ENCODE data around the gene COG5.

DNA sequence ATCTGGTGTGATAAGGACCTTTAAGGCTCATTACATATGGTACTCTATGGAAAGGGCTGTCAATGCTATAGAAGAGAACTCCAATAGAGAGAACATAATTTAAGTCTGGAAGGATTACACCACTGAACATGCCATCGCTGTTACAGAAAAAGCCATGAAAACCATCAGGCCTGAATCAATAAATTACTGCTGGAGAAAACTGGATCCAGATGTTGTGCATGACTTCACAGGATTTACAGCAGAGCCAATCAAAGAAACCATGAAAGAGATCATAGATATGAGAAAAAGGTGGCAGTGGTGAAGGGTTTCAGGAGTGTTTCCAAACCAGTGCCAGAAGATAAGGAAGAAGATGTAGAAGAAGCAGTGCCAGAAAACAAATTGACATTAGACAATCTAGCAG lies 112.8 kb downstream of the COG5 start:
- TF ChIP-seq YY1 (IDR thresholded peaks at IDR 0.05) (no peak), JUND (IDR thresholded peaks at IDR 0.05) (no peak), TAF1 (conservative IDR thresholded peaks at IDR 0.05) (no peak), GABPA (IDR thresholded peaks at IDR 0.05 in 1 of 2, conservative IDR thresholded peaks at IDR 0.05 in 1 of 2) (no peak), FOXA1 (IDR thresholded peaks at IDR 0.05) (no peak), EGR1 (IDR thresholded peaks at IDR 0.05; ENCODE audit: low read depth in 2 of 2) (no peak), RAD21 (IDR thresholded peaks at IDR 0.05) (no peak), SP1 (IDR thresholded peaks at IDR 0.05) (no peak), NR2F2 (IDR thresholded peaks at IDR 0.05) (no peak)
- TF ChIP-seq, protein P1, sequence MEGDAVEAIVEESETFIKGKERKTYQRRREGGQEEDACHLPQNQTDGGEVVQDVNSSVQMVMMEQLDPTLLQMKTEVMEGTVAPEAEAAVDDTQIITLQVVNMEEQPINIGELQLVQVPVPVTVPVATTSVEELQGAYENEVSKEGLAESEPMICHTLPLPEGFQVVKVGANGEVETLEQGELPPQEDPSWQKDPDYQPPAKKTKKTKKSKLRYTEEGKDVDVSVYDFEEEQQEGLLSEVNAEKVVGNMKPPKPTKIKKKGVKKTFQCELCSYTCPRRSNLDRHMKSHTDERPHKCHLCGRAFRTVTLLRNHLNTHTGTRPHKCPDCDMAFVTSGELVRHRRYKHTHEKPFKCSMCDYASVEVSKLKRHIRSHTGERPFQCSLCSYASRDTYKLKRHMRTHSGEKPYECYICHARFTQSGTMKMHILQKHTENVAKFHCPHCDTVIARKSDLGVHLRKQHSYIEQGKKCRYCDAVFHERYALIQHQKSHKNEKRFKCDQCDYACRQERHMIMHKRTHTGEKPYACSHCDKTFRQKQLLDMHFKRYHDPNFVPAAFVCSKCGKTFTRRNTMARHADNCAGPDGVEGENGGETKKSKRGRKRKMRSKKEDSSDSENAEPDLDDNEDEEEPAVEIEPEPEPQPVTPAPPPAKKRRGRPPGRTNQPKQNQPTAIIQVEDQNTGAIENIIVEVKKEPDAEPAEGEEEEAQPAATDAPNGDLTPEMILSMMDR (IDR thresholded peaks at IDR 0.05; ENCODE audit: low read depth, low read length, missing input control) = no peak
- TF ChIP-seq, protein P2, sequence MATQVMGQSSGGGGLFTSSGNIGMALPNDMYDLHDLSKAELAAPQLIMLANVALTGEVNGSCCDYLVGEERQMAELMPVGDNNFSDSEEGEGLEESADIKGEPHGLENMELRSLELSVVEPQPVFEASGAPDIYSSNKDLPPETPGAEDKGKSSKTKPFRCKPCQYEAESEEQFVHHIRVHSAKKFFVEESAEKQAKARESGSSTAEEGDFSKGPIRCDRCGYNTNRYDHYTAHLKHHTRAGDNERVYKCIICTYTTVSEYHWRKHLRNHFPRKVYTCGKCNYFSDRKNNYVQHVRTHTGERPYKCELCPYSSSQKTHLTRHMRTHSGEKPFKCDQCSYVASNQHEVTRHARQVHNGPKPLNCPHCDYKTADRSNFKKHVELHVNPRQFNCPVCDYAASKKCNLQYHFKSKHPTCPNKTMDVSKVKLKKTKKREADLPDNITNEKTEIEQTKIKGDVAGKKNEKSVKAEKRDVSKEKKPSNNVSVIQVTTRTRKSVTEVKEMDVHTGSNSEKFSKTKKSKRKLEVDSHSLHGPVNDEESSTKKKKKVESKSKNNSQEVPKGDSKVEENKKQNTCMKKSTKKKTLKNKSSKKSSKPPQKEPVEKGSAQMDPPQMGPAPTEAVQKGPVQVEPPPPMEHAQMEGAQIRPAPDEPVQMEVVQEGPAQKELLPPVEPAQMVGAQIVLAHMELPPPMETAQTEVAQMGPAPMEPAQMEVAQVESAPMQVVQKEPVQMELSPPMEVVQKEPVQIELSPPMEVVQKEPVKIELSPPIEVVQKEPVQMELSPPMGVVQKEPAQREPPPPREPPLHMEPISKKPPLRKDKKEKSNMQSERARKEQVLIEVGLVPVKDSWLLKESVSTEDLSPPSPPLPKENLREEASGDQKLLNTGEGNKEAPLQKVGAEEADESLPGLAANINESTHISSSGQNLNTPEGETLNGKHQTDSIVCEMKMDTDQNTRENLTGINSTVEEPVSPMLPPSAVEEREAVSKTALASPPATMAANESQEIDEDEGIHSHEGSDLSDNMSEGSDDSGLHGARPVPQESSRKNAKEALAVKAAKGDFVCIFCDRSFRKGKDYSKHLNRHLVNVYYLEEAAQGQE (IDR thresholded peaks at IDR 0.05) = no peak
- TF ChIP-seq, protein P3, sequence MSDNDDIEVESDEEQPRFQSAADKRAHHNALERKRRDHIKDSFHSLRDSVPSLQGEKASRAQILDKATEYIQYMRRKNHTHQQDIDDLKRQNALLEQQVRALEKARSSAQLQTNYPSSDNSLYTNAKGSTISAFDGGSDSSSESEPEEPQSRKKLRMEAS (IDR thresholded peaks at IDR 0.05) = no peak
- TF ChIP-seq, protein P4, sequence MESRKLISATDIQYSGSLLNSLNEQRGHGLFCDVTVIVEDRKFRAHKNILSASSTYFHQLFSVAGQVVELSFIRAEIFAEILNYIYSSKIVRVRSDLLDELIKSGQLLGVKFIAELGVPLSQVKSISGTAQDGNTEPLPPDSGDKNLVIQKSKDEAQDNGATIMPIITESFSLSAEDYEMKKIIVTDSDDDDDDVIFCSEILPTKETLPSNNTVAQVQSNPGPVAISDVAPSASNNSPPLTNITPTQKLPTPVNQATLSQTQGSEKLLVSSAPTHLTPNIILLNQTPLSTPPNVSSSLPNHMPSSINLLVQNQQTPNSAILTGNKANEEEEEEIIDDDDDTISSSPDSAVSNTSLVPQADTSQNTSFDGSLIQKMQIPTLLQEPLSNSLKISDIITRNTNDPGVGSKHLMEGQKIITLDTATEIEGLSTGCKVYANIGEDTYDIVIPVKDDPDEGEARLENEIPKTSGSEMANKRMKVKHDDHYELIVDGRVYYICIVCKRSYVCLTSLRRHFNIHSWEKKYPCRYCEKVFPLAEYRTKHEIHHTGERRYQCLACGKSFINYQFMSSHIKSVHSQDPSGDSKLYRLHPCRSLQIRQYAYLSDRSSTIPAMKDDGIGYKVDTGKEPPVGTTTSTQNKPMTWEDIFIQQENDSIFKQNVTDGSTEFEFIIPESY (IDR thresholded peaks at IDR 0.05) = no peak
- TF ChIP-seq, protein P5, sequence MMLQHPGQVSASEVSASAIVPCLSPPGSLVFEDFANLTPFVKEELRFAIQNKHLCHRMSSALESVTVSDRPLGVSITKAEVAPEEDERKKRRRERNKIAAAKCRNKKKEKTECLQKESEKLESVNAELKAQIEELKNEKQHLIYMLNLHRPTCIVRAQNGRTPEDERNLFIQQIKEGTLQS (IDR thresholded peaks at IDR 0.05) = no peak
